Heart left ventricle (tissue), 13 donors: ENCODE data around the gene NALCN.

Source experiments
- POLR2A ChIP-seq, 2 donors: fragments of 450-650 bp; IDR thresholded peaks; one replicate each; pipeline ENCODE4 v1.6.1; 2017; ENCODE audit warnings: antibody characterized with exemption in 2 of 2, mild to moderate bottlenecking in 2 of 2, moderate library complexity in 2 of 2
- TF ChIP-seq, protein P1 (sequence below), 12 donors: fragments of 200-600 bp; sonication (generic) in 4 of 12; IDR thresholded peaks; one replicate each; pipeline versions ENCODE4 v1.5.0 to v1.8.0; 2018 to 2022; ENCODE audit warnings: antibody characterized with exemption in 12 of 12, mild to moderate bottlenecking in 5 of 12
- donor health status: ischemic (EF 13 %, LVEDD 7.1; RV severe dilation, severe dysfunction).
- donor health status: DM: no; HTN: yes; CAD: no.
- donor health status: DM: no; HTN: no; CAD: no.
- donor health status: ischemic (EF 25% LVEDD 6.9; RV normal size, moderate dysfunction).
- donor health status: ischemic (EF 25% LVEDD 5.7; RV mildly dilated, moderate dysfunction).
- donor health status: ischemic (EF 35%, LVEDD 5.7; RV mildly dilated, moderate dysfunction).
- donor health status: nonischemic (EF 11% LVEDD 7.7; RV severe dilation, severe dysfunction).
- donor health status: DM: yes; HTN: yes; CAD: no.
- donor health status: PGD.
- donor health status: ischemic (EF 29% LVEDD 5.4; RV normal size, mild dysfunction).
- donor health status: nonischemic (EF 23%, LVEDD 6.1; RV moderate dilation, normal function).

DNA sequence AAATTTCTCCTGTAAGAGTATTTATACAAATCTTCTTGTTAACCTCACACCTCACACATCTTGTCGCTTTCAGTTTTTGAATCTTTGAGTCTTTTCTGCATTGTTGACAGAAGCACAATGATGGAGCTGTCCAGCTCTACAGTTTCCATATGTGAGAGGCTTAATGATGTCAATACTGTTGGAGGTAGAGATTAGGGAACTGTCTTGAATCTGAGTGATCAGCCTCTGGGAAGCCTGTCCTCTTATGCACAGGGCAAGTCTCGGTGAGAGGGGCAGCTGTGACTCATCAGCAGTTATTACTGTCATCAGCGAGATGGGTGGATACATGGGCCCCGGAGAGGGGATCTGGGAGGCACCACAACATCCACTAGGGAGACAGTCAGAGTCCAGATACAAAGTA, 31.5 kb upstream of the NALCN start:
- TF ChIP-seq, protein P1, sequence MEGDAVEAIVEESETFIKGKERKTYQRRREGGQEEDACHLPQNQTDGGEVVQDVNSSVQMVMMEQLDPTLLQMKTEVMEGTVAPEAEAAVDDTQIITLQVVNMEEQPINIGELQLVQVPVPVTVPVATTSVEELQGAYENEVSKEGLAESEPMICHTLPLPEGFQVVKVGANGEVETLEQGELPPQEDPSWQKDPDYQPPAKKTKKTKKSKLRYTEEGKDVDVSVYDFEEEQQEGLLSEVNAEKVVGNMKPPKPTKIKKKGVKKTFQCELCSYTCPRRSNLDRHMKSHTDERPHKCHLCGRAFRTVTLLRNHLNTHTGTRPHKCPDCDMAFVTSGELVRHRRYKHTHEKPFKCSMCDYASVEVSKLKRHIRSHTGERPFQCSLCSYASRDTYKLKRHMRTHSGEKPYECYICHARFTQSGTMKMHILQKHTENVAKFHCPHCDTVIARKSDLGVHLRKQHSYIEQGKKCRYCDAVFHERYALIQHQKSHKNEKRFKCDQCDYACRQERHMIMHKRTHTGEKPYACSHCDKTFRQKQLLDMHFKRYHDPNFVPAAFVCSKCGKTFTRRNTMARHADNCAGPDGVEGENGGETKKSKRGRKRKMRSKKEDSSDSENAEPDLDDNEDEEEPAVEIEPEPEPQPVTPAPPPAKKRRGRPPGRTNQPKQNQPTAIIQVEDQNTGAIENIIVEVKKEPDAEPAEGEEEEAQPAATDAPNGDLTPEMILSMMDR (IDR thresholded peaks at IDR 0.05), result no peak
- TF ChIP-seq POLR2A (IDR thresholded peaks at IDR 0.05), result no peak
